GM12892 (cell line): ENCODE data around the gene PCNX1.

Experiments
- POLR2A ChIP-seq: IDR thresholded peaks from 2 replicates; pipeline ENCODE4 v1.6.1; 2011; ENCODE audit warnings: low read depth, low read length, control low read depth
- POLR2AphosphoS5 ChIP-seq: IDR thresholded peaks from 2 replicates; pipeline ENCODE4 v1.6.1; 2011; ENCODE audit warnings: low read depth, low read length, control low read depth

DNA sequence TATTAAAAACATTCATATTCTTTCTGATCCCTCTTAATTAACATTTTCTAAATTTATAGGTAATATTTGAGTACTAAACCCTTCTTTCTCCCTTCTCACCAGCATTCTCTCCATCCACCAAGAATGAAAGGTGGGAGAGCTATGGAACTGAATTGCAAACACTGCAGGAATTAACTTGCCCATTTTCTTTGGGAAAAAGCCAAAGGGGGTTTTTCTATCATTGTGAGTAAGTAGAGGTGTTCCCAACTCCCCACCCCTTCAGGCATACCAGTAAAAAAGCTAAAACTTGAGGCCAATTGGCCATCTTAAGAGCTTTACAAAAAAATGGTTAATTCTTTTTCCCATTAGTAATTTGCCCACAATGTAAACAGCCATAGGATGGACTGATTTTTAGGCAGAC lies 23.7 kb downstream of the PCNX1 start:
- TF ChIP-seq POLR2AphosphoS5, result no peak
- no peak for TF ChIP-seq POLR2A
